ENCODE measurements around the gene MORC1. TPM values are rescaled to one million over a fixed set of nuclear protein-coding genes. Genes with fewer than 3 reads are reported as not detected.

Gene MORC1
- total and polyA plus RNA-seq, 2 experiments from 2014 or later = not detected

DNA sequence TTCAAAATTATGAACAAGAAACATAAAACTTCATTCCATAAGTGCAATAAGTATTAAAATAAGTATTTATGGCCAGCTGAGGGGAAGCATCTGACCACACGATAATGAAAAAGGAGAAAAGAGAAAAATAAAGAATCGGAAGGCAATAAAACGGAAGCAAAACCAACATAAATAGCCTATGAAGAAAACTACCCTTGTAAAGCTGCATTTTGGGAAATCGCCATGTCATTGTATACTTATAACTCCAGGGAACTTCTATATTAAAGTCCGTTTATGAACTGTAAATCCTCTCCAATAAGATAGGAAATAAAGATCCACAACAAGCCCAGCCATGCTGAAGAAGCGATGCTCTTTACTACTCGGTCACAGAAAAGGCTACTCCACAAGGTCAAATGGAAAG, 47.7 kb downstream of the MORC1 start:
- Histone ChIP-seq H3K27ac (no peak overlapping the region), H3K4me3 (no peak overlapping the region), H3K9me3 (ENCODE audit: low read depth) (no peaks in the 10 kb centered on the region), H3K27me3 (no peaks in the 10 kb centered on the region), H3K4me1 (ENCODE audit: low read depth) (peaks cover 15% of the 10 kb centered on the region), H3K36me3 (no peaks in the 10 kb centered on the region)
- TF ChIP-seq, protein P1, sequence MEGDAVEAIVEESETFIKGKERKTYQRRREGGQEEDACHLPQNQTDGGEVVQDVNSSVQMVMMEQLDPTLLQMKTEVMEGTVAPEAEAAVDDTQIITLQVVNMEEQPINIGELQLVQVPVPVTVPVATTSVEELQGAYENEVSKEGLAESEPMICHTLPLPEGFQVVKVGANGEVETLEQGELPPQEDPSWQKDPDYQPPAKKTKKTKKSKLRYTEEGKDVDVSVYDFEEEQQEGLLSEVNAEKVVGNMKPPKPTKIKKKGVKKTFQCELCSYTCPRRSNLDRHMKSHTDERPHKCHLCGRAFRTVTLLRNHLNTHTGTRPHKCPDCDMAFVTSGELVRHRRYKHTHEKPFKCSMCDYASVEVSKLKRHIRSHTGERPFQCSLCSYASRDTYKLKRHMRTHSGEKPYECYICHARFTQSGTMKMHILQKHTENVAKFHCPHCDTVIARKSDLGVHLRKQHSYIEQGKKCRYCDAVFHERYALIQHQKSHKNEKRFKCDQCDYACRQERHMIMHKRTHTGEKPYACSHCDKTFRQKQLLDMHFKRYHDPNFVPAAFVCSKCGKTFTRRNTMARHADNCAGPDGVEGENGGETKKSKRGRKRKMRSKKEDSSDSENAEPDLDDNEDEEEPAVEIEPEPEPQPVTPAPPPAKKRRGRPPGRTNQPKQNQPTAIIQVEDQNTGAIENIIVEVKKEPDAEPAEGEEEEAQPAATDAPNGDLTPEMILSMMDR (IDR thresholded peaks at IDR 0.05; ENCODE audit: low read depth, low read length) = no peak
- DNase-seq (ENCODE audit: low read depth in 1 of 2, low spot score in 1 of 2) = no peak

DNA sequence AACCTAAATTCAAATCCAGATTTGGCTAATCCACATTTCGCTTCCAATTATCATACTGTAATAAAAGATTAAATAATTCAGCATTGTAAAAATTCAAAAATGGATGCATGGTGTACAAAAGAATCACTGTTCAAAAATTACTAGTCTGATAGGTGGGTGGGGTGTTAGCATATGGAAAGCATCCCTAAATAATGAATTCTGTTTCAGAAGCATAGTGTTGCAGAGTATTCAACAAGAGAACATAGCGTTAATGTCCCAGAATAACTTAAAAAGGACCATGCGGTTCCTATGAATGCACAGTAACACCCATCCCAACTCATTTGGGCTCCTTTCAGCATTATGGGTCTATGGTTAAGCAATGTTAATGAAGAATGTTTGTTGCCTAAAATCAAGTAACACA, 51.1 kb downstream of the MORC1 start:
- TF ChIP-seq, protein P1 (IDR thresholded peaks at IDR 0.05; ENCODE audit: low read depth, low read length) = no peak
- H3K9me3 ChIP-seq (ENCODE audit: low read depth) = no peaks in the 10 kb centered on the region
- H3K4me1 ChIP-seq (ENCODE audit: low read depth) = peaks cover 8% of the 10 kb centered on the region
- no peak overlapping the region for H3K27ac ChIP-seq
- no peaks in the 10 kb centered on the region for H3K36me3 ChIP-seq
- H3K4me3 ChIP-seq = no peak overlapping the region
- H3K27me3 ChIP-seq = no peaks in the 10 kb centered on the region
- no peak for DNase-seq (ENCODE audit: low read depth in 1 of 2, low spot score in 1 of 2)

DNA sequence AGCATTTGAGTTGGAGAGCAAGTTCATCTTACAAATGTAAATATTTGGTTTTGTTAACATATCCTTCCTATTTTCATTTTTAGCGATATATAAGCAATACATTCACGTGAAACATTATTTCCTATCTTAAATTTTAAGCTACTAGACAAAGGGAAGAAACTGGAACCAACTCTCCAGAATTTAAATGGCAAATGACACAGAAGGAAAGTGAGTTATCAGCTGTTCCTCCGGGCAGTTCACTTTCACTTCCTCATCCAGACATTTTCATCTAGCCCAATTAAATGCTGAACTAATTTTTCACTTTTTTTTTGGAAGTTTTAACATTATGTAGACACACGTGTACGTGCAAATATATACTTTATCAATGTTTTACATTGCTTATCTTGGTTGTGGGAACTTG, 58.7 kb downstream of the MORC1 start:
- no peaks in the 10 kb centered on the region for H3K27me3 ChIP-seq
- TF ChIP-seq, protein P1 (IDR thresholded peaks at IDR 0.05; ENCODE audit: low read depth, low read length) = no peak
- no peaks in the 10 kb centered on the region for H3K36me3 ChIP-seq
- H3K4me3 ChIP-seq = no peak overlapping the region
- no peak for DNase-seq (ENCODE audit: low read depth in 1 of 2, low spot score in 1 of 2)
- no peaks in the 10 kb centered on the region for H3K9me3 ChIP-seq (ENCODE audit: low read depth)
- no peak overlapping the region for H3K27ac ChIP-seq
- H3K4me1 ChIP-seq (ENCODE audit: low read depth) = no peaks in the 10 kb centered on the region

DNA sequence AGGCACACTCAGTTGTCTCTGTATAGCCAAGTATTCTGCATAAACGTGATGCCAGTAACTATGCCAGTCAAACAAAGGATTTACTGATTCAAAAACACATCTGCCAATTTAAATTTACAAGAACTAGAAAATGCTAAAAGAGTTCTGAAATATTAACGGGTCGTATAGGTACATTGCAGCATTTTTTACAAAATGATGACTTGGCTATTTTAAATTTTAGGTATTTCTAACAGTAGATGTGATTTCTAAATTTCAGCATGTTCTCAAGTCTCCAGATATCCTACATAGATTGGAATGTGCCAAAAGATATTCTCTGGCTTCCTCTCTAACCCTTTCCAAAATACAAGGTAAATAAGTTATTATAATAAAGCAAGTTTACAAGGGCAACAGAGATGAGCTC, 60.3 kb downstream of the MORC1 start:
- H3K4me3 ChIP-seq = no peak overlapping the region
- H3K4me1 ChIP-seq (ENCODE audit: low read depth) = no peaks in the 10 kb centered on the region
- H3K9me3 ChIP-seq (ENCODE audit: low read depth) = no peaks in the 10 kb centered on the region
- TF ChIP-seq, protein P1 (IDR thresholded peaks at IDR 0.05; ENCODE audit: low read depth, low read length) = no peak
- H3K27me3 ChIP-seq = no peaks in the 10 kb centered on the region
- no peak for DNase-seq (ENCODE audit: low read depth in 1 of 2, low spot score in 1 of 2)
- no peaks in the 10 kb centered on the region for H3K36me3 ChIP-seq
- H3K27ac ChIP-seq = no peak overlapping the region

DNA sequence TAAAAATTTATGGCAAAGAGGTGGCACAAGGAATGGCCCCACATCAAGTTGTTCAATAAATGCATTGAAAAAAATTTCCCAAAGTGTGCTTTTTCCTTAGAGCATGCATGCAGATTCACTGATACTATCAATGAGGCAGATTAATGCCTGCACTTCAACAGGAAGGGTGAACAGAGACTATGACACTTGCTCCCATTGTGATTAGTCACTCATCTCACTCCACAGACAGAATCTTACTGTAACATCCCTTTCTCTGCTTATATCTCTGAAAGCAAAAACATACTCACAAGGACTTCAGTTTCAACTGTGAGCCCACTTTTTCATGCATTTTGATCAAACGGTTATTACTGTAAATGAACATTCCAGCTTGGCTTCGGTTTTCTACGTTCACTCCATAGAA, 60.9 kb downstream of the MORC1 start:
- no peaks in the 10 kb centered on the region for H3K4me1 ChIP-seq (ENCODE audit: low read depth)
- TF ChIP-seq, protein P1 (IDR thresholded peaks at IDR 0.05; ENCODE audit: low read depth, low read length) = no peak
- H3K4me3 ChIP-seq = no peak overlapping the region
- DNase-seq (ENCODE audit: low read depth in 1 of 2, low spot score in 1 of 2) = no peak
- no peaks in the 10 kb centered on the region for H3K9me3 ChIP-seq (ENCODE audit: low read depth)
- H3K36me3 ChIP-seq = no peaks in the 10 kb centered on the region
- H3K27ac ChIP-seq = no peak overlapping the region
- H3K27me3 ChIP-seq = no peaks in the 10 kb centered on the region

Data from cardiac muscle cell (in vitro differentiated cells and primary cell).